Measurements from ENCODE around the gene MIOX.
"Not testable (repeated sequence)": the region's sequence is repeated elsewhere in the genome, so short reads cannot be mapped to it uniquely, and the experiment has no call there.

- TF ChIP-seq, protein P1, sequence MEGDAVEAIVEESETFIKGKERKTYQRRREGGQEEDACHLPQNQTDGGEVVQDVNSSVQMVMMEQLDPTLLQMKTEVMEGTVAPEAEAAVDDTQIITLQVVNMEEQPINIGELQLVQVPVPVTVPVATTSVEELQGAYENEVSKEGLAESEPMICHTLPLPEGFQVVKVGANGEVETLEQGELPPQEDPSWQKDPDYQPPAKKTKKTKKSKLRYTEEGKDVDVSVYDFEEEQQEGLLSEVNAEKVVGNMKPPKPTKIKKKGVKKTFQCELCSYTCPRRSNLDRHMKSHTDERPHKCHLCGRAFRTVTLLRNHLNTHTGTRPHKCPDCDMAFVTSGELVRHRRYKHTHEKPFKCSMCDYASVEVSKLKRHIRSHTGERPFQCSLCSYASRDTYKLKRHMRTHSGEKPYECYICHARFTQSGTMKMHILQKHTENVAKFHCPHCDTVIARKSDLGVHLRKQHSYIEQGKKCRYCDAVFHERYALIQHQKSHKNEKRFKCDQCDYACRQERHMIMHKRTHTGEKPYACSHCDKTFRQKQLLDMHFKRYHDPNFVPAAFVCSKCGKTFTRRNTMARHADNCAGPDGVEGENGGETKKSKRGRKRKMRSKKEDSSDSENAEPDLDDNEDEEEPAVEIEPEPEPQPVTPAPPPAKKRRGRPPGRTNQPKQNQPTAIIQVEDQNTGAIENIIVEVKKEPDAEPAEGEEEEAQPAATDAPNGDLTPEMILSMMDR (IDR thresholded peaks at IDR 0.05 in 2 of 3, conservative IDR thresholded peaks at IDR 0.05 in 1 of 3; ENCODE audit: borderline replicate concordance in 1 of 3, insufficient read depth in 1 of 3, low read depth in 2 of 3, low read length in 2 of 3): not testable (repeated sequence)
- TF ChIP-seq ZBTB33 (IDR thresholded peaks at IDR 0.05; ENCODE audit: extremely low read depth, insufficient replicate concordance, low read length); POLR2A (IDR thresholded peaks at IDR 0.05; ENCODE audit: borderline replicate concordance, extremely low read depth, insufficient read depth, insufficient read length): not testable (repeated sequence)
Measured at GRCh38 chr22:50520184-50520583, 33.5 kb downstream of the MIOX start.
